Measurements from ENCODE around the gene ZNF175.

DNA sequence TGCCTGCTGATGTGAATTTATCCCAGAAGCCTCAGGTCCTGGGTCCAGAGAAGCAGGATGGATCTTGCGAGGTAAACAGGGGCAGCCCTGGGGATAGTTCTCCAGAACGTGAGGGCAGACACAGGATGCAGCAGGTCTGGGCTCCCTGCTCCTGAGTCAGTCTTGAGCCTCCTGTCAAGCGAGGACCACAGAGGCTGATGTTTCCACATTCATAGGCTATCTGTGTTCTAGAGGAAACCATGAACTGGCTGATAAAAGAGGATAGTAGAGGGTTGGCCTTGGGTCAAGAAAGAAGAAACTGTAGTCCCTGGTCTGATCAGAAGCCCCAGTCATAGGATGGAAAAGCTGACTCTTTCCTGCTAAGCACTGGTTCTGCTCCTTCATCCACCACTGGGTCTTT is 2.2 kb downstream of the ZNF175 start:
- TF ChIP-seq, protein P1, sequence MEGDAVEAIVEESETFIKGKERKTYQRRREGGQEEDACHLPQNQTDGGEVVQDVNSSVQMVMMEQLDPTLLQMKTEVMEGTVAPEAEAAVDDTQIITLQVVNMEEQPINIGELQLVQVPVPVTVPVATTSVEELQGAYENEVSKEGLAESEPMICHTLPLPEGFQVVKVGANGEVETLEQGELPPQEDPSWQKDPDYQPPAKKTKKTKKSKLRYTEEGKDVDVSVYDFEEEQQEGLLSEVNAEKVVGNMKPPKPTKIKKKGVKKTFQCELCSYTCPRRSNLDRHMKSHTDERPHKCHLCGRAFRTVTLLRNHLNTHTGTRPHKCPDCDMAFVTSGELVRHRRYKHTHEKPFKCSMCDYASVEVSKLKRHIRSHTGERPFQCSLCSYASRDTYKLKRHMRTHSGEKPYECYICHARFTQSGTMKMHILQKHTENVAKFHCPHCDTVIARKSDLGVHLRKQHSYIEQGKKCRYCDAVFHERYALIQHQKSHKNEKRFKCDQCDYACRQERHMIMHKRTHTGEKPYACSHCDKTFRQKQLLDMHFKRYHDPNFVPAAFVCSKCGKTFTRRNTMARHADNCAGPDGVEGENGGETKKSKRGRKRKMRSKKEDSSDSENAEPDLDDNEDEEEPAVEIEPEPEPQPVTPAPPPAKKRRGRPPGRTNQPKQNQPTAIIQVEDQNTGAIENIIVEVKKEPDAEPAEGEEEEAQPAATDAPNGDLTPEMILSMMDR (IDR thresholded peaks at IDR 0.05; ENCODE audit: low read depth, low read length, poor library complexity, severe bottlenecking), result no peak
- no peak for TF ChIP-seq EZH2phosphoT487 (IDR thresholded peaks at IDR 0.05; ENCODE audit: borderline replicate concordance, low read length)
